SH-SY5Y (cell line): ENCODE measurements around the gene ABCD2.

Source experiments
- GATA2 ChIP-seq: IDR thresholded peaks from 2 replicates; pipeline ENCODE4 v1.6.1; 2011; ENCODE audit warnings: mild to moderate bottlenecking, low read depth, low read length
- GATA3 ChIP-seq: IDR thresholded peaks from 2 replicates; pipeline ENCODE4 v1.6.1; 2011; ENCODE audit warnings: low read depth, mild to moderate bottlenecking, low read length, moderate library complexity

DNA sequence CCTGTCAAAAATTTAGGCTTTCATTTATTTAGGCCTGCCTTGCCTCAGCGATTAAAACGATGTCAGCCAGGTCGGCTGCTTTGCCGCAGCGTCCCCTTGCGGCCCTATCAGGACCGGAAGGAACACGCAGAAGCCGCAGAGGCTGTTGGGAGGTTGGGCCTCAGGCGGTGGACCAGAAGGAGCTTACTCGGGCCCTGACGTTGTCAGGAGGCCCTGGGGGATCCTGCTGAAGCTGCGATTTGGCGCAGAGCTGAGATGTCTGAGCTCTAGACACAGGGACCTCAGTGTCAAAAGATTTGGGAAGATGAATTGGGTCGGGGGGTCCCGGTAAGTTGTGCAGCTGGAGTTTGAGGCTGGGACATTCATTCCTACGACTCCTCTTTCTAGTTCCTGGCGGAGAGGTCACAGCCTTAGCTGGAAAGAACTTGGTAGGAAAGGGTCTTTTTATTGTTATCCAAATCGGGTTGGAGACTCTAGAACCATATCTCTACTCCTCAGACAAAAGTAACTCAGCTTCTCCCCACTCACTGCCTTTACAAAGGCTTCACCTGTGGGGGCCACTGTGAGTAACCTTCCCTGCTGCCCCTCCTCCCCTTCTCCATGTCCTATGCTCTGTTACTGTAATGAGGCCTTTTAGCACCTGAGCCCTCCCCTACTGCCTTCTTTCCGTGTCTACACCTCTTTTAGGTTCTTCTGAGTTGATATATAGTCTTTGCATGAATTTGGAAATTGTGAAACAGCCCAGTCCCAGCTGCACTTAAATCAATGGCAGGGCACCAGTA, 6.6 kb upstream of the ABCD2 start:
- TF ChIP-seq GATA3: no peak
- TF ChIP-seq GATA2: no peak
